ENCODE data around the gene RNF32. TPM values are rescaled to one million over a fixed set of nuclear protein-coding genes. Genes with fewer than 3 reads are reported as not detected.
"Not testable (repeated sequence)": the region's sequence is repeated elsewhere in the genome, so short reads cannot be mapped to it uniquely, and the experiment has no call there.

Gene RNF32
- total RNA-seq, 1 experiment from 2014 or later = 13.5 TPM

DNA sequence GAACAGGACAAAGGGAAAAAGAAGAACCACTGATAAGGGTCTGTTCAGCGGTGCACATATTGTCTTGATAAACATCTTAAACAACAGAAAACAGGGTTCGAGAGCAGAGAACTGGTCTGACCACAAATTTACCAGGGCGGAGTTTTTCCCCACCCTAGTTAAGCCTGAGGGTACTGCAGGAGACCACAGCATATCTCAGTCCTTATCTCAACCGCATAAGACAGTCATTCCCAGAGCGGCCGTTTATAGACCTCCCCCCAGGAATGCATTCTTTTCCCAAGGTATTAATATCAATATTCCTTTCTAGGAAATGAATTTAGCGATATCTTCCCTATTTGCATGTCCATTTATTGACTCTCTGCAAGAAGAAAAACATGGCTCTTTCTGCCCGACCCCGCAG lies 56.7 kb downstream of the RNF32 start:
- in situ Hi-C loops (cut with HindIII; ENCODE audit: low pct_unique_long_range_greater_than_20kb, low sequenced_read_pairs) = not testable (repeated sequence)
- DNase-seq (ENCODE audit: low read depth) = peak; percentile 6

DNA sequence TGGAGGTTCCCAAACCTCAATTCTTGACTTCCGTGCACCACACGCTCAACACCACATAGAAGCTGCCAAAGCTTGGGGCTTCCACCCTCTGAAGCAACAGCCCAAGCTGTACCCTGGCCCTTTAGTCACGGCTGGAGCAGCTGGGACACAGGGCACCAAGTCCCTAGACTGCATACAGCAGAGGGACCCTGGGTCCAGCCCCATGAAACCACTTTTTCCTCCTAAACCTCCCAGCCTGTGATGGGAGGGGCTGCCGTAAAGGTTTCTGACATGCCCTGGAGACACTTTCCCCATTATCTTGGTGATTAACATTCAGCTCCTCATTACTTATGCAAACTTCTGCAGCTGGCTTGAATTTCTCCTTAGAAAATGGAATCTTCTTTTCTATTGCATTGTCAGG lies 57.9 kb downstream of the RNF32 start:
- in situ Hi-C loops (cut with HindIII; ENCODE audit: low pct_unique_long_range_greater_than_20kb, low sequenced_read_pairs); DNase-seq (ENCODE audit: low read depth): not testable (repeated sequence)

DNA sequence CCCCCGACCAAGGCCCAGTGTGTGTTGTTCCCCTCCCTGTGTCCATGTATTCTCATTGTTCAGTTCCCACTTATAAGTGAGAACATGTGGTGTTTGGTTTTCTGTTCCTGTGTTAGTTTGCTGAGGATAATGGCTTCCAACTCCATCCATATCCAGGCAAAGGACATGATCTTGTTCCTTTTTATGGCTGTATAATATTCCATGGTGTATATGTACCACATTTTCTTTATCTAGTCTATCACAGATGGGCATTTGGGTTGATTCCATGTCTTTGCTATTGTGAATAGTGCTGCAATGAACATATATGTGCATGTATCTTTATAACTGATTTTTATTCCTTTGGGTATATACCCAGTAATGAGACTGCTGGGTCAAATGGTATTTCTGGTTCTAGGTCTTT lies 61.2 kb downstream of the RNF32 start:
- in situ Hi-C loops (cut with HindIII; ENCODE audit: low pct_unique_long_range_greater_than_20kb, low sequenced_read_pairs); DNase-seq (ENCODE audit: low read depth): not testable (repeated sequence)

DNA sequence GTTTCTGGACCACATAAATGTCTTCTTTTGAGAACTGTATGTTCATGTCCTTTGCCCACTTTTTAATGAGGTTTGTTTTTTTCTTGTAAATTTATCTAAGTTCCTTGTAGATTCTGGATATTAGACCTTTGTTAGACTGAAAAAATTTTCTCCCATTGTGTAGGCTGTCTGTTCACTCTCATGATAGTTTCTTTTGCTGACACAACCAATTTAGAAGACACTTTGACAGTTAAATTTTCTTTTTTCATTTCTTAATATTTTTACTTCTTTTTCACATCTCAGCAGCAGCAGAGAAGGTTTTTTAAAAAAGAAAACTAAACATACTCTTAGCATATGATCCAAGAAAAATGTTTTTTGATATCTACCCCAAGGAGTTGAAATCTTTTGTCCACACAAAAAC lies 61.8 kb downstream of the RNF32 start:
- in situ Hi-C loops (cut with HindIII; ENCODE audit: low pct_unique_long_range_greater_than_20kb, low sequenced_read_pairs) = no loop called here
- no peak for DNase-seq (ENCODE audit: low read depth)

DNA sequence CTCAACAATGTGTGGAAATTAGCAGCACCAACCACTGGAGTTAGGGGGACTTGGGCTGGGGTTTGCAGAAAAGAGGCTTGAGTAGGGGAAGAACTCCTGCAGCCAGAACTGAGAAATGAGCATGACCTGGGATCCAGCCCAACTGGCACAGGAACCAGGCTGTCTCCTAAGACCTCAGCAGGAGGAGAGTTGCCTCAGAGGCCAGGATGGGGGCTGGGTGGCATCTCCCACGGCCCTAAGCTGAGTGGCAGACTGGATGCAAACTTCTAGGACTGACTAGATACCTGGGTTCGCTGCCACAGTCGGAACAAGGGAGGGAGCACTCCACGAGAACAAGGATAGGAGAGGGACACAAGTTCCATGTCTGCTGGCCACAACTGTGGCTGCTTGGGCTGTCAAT lies 62.6 kb downstream of the RNF32 start:
- in situ Hi-C loops (cut with HindIII; ENCODE audit: low pct_unique_long_range_greater_than_20kb, low sequenced_read_pairs) = no loop called here
- no peak for DNase-seq (ENCODE audit: low read depth)

DNA sequence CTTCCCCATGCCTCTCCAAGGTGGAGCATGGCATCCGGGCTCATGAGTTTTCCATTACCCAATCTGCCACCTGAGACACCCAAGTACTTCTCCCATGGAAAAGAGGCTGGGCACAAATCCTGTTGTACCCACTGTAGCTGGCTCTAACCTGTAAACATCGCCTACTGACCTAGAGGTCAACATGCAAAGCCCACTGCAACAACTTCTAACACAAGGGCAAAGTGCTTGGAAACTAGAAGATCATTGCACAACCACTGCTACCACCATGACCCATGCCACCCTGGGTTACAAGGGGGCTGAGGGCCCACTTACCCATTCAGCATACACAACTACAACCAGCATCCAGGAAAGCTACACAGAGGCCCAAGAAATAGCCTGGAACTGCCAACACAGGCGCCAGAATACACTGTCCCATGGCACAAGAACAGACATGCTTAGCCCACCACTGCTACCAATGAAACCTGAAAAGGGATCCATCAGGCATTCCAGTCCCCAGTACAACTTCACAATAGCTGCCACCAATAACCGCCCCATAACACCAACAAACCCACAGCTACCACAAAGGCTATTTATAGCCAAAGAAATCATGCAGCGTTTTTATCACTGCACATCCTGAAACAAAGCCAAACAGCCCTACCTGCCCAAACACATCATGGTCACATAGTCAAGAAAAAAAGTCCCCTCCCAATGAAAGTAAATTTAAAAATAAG lies 63.4 kb downstream of the RNF32 start:
- no peak for DNase-seq (ENCODE audit: low read depth)
- in situ Hi-C loops (cut with HindIII; ENCODE audit: low pct_unique_long_range_greater_than_20kb, low sequenced_read_pairs) = no loop called here

DNA sequence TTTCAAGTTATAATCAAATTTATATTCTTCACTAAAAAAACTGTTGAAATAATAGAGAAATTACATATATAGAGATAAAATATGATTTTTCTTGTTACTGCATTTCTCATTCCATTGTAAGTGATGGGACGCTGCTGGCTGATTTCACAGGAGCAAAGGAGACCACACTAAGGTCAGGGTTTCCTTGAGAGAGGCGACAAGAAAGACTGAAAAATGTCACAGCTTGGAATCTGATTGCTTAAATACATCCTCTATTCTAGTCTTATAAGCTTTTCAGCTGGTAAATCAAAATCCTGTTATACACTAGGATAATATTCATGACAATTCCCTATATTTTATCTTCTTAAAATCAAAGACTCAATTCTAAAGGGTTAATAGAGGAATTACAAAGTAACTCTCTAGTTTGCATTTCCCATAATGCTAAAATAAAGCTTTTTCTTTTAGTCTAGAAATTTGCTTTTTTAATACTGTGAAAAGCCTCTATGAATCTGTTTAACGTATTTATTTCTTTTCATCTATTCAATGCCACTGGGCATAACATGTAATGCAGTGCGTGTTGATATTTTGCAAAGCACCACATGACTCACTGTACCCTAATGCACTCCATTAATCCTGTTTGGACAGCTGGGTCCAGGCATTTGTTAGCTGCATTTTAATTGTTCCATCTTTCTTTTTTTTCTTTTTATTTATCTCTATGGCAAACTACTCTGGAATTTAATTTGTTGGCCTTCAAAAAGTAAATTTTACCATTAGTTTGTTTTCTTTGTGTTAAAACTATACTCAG lies 81.7 kb downstream of the RNF32 start:
- in situ Hi-C loops (cut with HindIII; ENCODE audit: low pct_unique_long_range_greater_than_20kb, low sequenced_read_pairs) = no loop called here
- DNase-seq (ENCODE audit: low read depth) = no peak

DNA sequence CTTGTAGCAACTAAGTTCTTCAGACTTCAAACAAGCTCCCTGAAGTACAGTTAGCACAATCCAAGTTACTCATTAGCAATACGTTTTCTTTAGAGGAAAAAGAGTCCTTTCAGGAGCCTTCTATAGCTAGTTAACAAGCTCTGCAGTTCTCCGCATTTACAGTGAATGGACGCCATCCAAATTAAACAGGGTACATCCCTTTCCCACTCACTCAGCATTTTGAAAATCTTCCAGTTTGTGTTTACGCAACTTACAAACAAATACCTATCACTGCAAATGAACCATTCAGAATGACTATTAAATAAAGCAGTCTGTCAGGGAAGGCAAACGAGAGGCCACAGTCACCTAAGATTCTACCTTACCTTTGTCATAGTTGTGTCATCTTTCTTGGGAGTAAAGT lies 84.5 kb downstream of the RNF32 start:
- no peak for DNase-seq (ENCODE audit: low read depth)
- in situ Hi-C loops (cut with HindIII; ENCODE audit: low pct_unique_long_range_greater_than_20kb, low sequenced_read_pairs) = no loop called here

DNA sequence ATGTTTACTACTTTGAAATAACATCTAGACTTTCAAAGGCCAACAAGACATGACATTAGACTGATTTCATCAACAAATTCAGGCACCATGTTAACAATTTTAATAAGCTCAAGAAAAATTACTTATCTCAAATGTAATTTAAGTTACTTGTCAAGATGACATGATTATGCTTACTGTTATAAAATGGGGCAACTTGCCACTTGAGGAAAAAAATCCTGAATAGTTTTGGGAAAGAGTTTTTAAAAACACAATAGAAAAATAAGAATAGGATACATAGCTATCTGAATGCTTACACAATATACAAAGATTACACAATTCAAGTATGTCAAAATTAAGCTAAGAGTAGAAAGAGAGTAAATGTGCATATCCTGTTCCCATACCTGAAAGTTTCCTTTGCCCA lies 85.4 kb downstream of the RNF32 start:
- no peak for DNase-seq (ENCODE audit: low read depth)
- in situ Hi-C loops (cut with HindIII; ENCODE audit: low pct_unique_long_range_greater_than_20kb, low sequenced_read_pairs) = no loop called here

All from Caki2 (cell line).